ENCODE data around the gene ATP8B4.

ATP8B4 gene

DNA sequence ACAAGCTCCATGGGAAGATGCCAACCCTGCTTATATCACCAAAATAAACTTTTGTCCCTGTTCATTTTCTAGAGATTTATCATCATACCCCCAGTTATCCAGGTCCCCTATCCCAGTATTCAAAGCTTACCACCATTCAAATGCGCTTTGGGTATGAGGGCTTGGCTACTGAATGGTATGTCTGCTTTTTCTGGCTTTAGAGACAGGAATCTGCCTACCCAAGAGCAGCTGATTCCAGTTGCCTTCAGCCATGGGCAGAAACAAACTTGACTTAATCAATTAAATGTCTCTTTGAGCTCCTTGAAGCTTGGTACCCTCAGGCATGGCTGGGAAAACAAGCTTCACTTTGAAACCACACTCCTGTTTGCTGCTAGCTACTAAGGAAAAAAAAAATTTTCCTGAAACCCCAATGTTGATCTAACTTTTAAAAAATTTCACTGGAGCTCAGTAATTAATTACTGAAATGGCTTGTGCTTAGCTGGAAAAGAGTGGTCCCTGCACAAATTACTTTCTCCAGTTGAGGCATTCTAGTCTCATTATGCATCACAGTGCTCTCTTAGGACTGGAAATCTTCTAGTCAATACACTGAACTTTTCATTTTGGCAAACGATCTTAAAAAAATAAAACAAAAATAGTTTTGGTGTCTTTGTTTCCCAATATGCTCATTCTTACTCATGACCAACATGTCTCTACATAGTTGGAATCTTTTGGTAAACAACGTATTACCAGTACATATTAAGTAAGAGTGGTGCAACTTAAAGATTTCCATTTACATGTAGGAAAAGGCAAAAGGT lies 255.4 kb downstream of the ATP8B4 start:
- Histone ChIP-seq H3K4me2 (ENCODE audit: low read length) (no peak overlapping the region), H3K4me1 (ENCODE audit: insufficient read depth, low read length, severe bottlenecking) (no peaks in the 10 kb centered on the region), H3K4me3 (ENCODE audit: low read depth, low read length, poor library complexity, severe bottlenecking) (no peak overlapping the region), H2AFZ (ENCODE audit: low read length) (no peak overlapping the region), H3K9me3 (ENCODE audit: low read length) (no peaks in the 10 kb centered on the region), H4K20me1 (ENCODE audit: insufficient read depth, low read length) (no peaks in the 10 kb centered on the region), H3K9me2 (ENCODE audit: low read depth, low read length) (no peaks in the 10 kb centered on the region), H3K79me2 (ENCODE audit: insufficient read depth, low read length) (no peaks in the 10 kb centered on the region), H3K9ac (ENCODE audit: low read length) (no peak overlapping the region), H3K27me3 (ENCODE audit: insufficient read depth, low read length) (no peaks in the 10 kb centered on the region), H3K27ac (ENCODE audit: low read depth, low read length, poor library complexity, severe bottlenecking) (no peak overlapping the region), H3F3A (ENCODE audit: insufficient read depth, low read length) (no peaks in the 10 kb centered on the region), H3K36me3 (ENCODE audit: insufficient read depth, low read length) (no peaks in the 10 kb centered on the region)
- no peak for TF ChIP-seq EZH2 (IDR thresholded peaks at IDR 0.05; ENCODE audit: borderline replicate concordance, low read length)
- TF ChIP-seq, protein P1, sequence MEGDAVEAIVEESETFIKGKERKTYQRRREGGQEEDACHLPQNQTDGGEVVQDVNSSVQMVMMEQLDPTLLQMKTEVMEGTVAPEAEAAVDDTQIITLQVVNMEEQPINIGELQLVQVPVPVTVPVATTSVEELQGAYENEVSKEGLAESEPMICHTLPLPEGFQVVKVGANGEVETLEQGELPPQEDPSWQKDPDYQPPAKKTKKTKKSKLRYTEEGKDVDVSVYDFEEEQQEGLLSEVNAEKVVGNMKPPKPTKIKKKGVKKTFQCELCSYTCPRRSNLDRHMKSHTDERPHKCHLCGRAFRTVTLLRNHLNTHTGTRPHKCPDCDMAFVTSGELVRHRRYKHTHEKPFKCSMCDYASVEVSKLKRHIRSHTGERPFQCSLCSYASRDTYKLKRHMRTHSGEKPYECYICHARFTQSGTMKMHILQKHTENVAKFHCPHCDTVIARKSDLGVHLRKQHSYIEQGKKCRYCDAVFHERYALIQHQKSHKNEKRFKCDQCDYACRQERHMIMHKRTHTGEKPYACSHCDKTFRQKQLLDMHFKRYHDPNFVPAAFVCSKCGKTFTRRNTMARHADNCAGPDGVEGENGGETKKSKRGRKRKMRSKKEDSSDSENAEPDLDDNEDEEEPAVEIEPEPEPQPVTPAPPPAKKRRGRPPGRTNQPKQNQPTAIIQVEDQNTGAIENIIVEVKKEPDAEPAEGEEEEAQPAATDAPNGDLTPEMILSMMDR (IDR thresholded peaks at IDR 0.05; ENCODE audit: low read length) = no peak

DNA sequence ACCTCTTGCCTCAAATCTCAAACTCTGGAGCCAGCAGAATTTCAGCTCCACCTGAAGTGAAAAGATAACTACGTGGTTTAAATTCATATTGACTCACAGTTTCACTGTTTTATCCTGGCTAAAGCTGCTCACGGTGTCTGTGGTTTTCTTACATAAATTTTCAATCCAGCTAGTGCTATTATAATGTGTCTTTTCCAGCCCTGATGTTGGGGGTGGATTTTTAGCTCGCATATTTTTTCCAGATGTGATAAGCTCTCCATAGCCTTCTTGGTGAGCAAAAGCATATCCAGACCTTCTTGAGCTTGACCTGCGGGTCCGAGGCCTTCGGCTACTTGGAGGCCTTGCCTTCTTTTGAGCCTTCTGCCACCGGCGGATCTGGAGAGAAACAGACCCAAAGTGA lies 258.9 kb downstream of the ATP8B4 start:
- Histone ChIP-seq H3K4me2 (ENCODE audit: low read length) (no peak overlapping the region), H3K9me3 (ENCODE audit: low read length) (no peaks in the 10 kb centered on the region), H3K9ac (ENCODE audit: low read length) (no peak overlapping the region), H3K4me1 (ENCODE audit: insufficient read depth, low read length, severe bottlenecking) (no peaks in the 10 kb centered on the region), H3K9me2 (ENCODE audit: low read depth, low read length) (no peaks in the 10 kb centered on the region), H3F3A (ENCODE audit: insufficient read depth, low read length) (no peaks in the 10 kb centered on the region), H2AFZ (ENCODE audit: low read length) (no peak overlapping the region), H4K20me1 (ENCODE audit: insufficient read depth, low read length) (no peaks in the 10 kb centered on the region), H3K27me3 (ENCODE audit: insufficient read depth, low read length) (no peaks in the 10 kb centered on the region), H3K79me2 (ENCODE audit: insufficient read depth, low read length) (no peaks in the 10 kb centered on the region), H3K36me3 (ENCODE audit: insufficient read depth, low read length) (no peaks in the 10 kb centered on the region), H3K4me3 (ENCODE audit: low read depth, low read length, poor library complexity, severe bottlenecking) (no peak overlapping the region), H3K27ac (ENCODE audit: low read depth, low read length, poor library complexity, severe bottlenecking) (no peak overlapping the region)
- no peak for TF ChIP-seq EZH2 (IDR thresholded peaks at IDR 0.05; ENCODE audit: borderline replicate concordance, low read length)
- TF ChIP-seq, protein P1 (IDR thresholded peaks at IDR 0.05; ENCODE audit: low read length) = no peak

DNA sequence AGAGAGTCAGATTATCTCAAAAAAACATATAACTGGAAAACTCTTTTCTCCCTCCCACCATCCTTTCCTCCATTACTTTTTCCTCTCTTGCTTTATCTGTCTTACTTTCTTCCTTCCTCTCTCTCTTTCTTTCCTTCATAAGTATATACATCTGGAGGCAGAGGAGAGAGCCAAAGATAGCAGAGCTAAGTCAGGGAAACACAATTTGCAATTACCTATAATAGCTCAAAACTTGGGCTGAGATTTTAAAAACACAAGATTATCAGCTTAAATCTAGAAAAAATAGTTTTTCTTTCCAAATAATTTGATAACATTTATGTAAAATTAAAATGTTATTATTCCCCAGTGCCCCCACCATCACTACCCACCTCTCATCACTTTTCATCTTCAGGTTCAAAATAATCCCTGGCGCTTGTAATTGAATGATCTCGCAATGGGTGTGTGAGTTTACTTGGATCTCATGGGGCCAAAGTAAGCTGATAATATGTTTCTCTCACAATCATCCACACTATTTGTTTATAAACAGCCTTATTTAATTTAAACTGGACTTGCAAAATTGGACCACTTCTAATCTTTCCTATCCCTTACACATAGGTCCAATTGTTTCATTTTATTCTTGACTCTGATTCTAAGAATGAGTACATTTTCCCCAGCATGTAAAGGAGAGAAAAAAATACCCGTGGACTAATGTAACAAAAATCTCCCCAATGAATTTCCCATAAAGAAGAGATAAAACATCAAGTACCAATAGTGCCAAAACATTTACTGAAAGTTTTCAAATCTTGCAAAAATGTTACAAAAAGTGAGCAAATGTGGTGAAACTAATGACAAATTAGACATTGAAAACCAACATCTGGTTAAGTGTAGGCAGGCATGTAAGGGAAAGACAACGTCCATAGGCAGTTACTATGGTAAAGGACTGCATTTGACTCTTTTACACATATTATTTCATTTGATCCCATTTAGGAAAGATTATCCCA lies 261.2 kb downstream of the ATP8B4 start:
- H3K9ac ChIP-seq (ENCODE audit: low read length) = no peak overlapping the region
- H3K27ac ChIP-seq (ENCODE audit: low read depth, low read length, poor library complexity, severe bottlenecking) = no peak overlapping the region

More for the DNA sequence above, 261.2 kb downstream of the ATP8B4 start:
- TF ChIP-seq, protein P1 (IDR thresholded peaks at IDR 0.05; ENCODE audit: low read length) = no peak
- no peak for TF ChIP-seq EZH2 (IDR thresholded peaks at IDR 0.05; ENCODE audit: borderline replicate concordance, low read length)
- no peaks in the 10 kb centered on the region for H3K36me3 ChIP-seq (ENCODE audit: insufficient read depth, low read length)
- no peaks in the 10 kb centered on the region for H3K79me2 ChIP-seq (ENCODE audit: insufficient read depth, low read length)
- no peaks in the 10 kb centered on the region for H4K20me1 ChIP-seq (ENCODE audit: insufficient read depth, low read length)
- H3K9me2 ChIP-seq (ENCODE audit: low read depth, low read length) = no peaks in the 10 kb centered on the region
- H3K4me2 ChIP-seq (ENCODE audit: low read length) = no peak overlapping the region
- H3K27me3 ChIP-seq (ENCODE audit: insufficient read depth, low read length) = no peaks in the 10 kb centered on the region
- no peak overlapping the region for H3K4me3 ChIP-seq (ENCODE audit: low read depth, low read length, poor library complexity, severe bottlenecking)
- no peaks in the 10 kb centered on the region for H3K4me1 ChIP-seq (ENCODE audit: insufficient read depth, low read length, severe bottlenecking)
- H3K9me3 ChIP-seq (ENCODE audit: low read length) = no peaks in the 10 kb centered on the region
- H2AFZ ChIP-seq (ENCODE audit: low read length) = no peak overlapping the region
- H3F3A ChIP-seq (ENCODE audit: insufficient read depth, low read length) = no peaks in the 10 kb centered on the region
